GM23338 (cell line): ENCODE data around the gene SORD.
"Not testable (repeated sequence)": the region's sequence is repeated elsewhere in the genome, so short reads cannot be mapped to it uniquely, and the experiment has no call there.

Experiments used
- CREB1 ChIP-seq: fragments of 250-450 bp; sonication (Bioruptor Pico); IDR thresholded peaks from 2 replicates; pipeline ENCODE4 v1.5.0; 2020; ENCODE audit warnings: low read depth, mild to moderate bottlenecking, moderate library complexity
- EZH2 ChIP-seq: fragments of 200-600 bp; sonication (generic); IDR thresholded peaks from one replicate; pipeline ENCODE4 v1.8.0; 2017; ENCODE audit warnings: antibody characterized with exemption, mild to moderate bottlenecking, low read depth; ENCODE audit not compliant: unreplicated experiment
- EZH2phosphoT487 ChIP-seq: fragments of 200-600 bp; sonication (generic); IDR thresholded peaks from one replicate; pipeline ENCODE4 v1.8.1; 2018; ENCODE audit warnings: antibody characterized with exemption; ENCODE audit not compliant: unreplicated experiment
- POLR2AphosphoS5 ChIP-seq: IDR thresholded peaks from 2 replicates; pipeline ENCODE4 v1.6.1; 2016; ENCODE audit warnings: antibody characterized with exemption, low read depth
- ZNF331 ChIP-seq: fragments of 250-450 bp; sonication (Bioruptor Pico); IDR thresholded peaks from 2 replicates; pipeline ENCODE4 v1.5.0; 2020; ENCODE audit warnings: low read depth, mild to moderate bottlenecking, moderate library complexity
- TF ChIP-seq, protein P1 (sequence below), 2 experiments: fragments of 200-600 bp in 1 of 2; sonication (generic) in 1 of 2; conservative IDR thresholded peaks; 2 replicates each; pipeline versions ENCODE4 v1.5.1 to v1.6.1; 2016 to 2017; ENCODE audit warnings: antibody characterized with exemption in 2 of 2, low read depth in 2 of 2, mild to moderate bottlenecking in 2 of 2, moderate library complexity in 1 of 2
- TF ChIP-seq, protein P2 (sequence below): IDR thresholded peaks from one replicate; pipeline ENCODE4 v1.6.1; 2018; ENCODE audit warnings: antibody characterized with exemption; ENCODE audit not compliant: unreplicated experiment

DNA sequence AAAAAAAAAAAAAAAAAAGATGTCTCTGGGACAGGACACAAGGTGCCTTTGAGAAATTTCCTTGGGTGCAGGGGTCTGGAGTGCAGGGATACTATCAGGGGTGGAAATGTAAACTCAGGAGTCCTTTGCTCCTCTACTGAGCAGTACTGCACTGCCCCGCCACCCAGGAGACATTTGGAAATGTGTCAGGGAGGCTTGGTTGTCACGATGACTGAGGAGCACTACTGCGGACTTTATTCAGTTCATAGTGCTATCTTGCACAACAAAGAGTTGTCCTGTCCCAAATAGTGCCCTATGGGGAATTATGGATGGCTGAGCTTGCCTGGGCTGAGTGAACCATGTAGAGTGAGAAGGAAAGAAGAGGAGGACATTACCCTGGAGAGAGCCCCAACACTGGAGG lies 2.6 kb downstream of the SORD start:
- TF ChIP-seq, protein P1, sequence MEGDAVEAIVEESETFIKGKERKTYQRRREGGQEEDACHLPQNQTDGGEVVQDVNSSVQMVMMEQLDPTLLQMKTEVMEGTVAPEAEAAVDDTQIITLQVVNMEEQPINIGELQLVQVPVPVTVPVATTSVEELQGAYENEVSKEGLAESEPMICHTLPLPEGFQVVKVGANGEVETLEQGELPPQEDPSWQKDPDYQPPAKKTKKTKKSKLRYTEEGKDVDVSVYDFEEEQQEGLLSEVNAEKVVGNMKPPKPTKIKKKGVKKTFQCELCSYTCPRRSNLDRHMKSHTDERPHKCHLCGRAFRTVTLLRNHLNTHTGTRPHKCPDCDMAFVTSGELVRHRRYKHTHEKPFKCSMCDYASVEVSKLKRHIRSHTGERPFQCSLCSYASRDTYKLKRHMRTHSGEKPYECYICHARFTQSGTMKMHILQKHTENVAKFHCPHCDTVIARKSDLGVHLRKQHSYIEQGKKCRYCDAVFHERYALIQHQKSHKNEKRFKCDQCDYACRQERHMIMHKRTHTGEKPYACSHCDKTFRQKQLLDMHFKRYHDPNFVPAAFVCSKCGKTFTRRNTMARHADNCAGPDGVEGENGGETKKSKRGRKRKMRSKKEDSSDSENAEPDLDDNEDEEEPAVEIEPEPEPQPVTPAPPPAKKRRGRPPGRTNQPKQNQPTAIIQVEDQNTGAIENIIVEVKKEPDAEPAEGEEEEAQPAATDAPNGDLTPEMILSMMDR (conservative IDR thresholded peaks at IDR 0.05; ENCODE audit: low read depth in 2 of 2) = not testable (repeated sequence)
- TF ChIP-seq POLR2AphosphoS5; EZH2phosphoT487; EZH2; CREB1 (CRISPR knock-in tag); ZNF331 (CRISPR knock-in tag): not testable (repeated sequence)
- TF ChIP-seq, protein P2, sequence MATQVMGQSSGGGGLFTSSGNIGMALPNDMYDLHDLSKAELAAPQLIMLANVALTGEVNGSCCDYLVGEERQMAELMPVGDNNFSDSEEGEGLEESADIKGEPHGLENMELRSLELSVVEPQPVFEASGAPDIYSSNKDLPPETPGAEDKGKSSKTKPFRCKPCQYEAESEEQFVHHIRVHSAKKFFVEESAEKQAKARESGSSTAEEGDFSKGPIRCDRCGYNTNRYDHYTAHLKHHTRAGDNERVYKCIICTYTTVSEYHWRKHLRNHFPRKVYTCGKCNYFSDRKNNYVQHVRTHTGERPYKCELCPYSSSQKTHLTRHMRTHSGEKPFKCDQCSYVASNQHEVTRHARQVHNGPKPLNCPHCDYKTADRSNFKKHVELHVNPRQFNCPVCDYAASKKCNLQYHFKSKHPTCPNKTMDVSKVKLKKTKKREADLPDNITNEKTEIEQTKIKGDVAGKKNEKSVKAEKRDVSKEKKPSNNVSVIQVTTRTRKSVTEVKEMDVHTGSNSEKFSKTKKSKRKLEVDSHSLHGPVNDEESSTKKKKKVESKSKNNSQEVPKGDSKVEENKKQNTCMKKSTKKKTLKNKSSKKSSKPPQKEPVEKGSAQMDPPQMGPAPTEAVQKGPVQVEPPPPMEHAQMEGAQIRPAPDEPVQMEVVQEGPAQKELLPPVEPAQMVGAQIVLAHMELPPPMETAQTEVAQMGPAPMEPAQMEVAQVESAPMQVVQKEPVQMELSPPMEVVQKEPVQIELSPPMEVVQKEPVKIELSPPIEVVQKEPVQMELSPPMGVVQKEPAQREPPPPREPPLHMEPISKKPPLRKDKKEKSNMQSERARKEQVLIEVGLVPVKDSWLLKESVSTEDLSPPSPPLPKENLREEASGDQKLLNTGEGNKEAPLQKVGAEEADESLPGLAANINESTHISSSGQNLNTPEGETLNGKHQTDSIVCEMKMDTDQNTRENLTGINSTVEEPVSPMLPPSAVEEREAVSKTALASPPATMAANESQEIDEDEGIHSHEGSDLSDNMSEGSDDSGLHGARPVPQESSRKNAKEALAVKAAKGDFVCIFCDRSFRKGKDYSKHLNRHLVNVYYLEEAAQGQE = not testable (repeated sequence)
